ENCODE results near the gene LPAR3.

Gene LPAR3

DNA sequence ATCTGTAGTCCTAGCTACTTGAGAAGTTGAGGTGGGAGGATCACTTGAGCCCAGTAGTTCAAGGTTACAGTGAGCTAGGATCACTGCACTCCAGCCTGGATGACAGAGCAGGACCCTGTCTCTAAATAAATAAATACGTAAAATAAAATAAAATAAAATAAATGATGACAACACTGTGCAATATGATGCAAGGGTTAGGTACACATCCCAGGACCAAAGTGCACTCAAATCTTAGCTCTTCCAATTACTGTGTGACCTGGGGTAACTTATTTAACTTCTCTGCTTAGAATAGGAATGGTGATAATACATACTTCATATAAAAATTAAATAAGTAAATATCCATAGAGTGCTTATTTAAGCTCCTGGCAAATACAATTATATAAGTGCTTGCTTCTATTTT, 53.5 kb downstream of the LPAR3 start:
- no peaks in the 10 kb centered on the region for H3K36me3 ChIP-seq (ENCODE audit: control insufficient read depth, low read length)
- H3K9me2 ChIP-seq (replicated peaks; ENCODE audit: control insufficient read depth, low read length) = no peaks in the 10 kb centered on the region
- H4K20me1 ChIP-seq (ENCODE audit: control insufficient read depth, insufficient read depth, low read depth, low read length) = no peaks in the 10 kb centered on the region
- no peaks in the 10 kb centered on the region for H3K27me3 ChIP-seq (ENCODE audit: control insufficient read depth, low read length)
- H3K9me3 ChIP-seq (ENCODE audit: control insufficient read depth, insufficient read depth, low read length) = no peaks in the 10 kb centered on the region
- no peak overlapping the region for H3K4me3 ChIP-seq (ENCODE audit: low read length)
- H3K79me2 ChIP-seq (ENCODE audit: control insufficient read depth, low read length) = no peaks in the 10 kb centered on the region
- no peak overlapping the region for H3K4me2 ChIP-seq (ENCODE audit: low read length)
- no peak overlapping the region for H3K27ac ChIP-seq (ENCODE audit: low read depth, low read length)
- H3K4me1 ChIP-seq (ENCODE audit: control insufficient read depth, low read length) = no peaks in the 10 kb centered on the region
- H3F3A ChIP-seq (ENCODE audit: control insufficient read depth, insufficient read depth) = no peaks in the 10 kb centered on the region
- TF ChIP-seq, protein P1, sequence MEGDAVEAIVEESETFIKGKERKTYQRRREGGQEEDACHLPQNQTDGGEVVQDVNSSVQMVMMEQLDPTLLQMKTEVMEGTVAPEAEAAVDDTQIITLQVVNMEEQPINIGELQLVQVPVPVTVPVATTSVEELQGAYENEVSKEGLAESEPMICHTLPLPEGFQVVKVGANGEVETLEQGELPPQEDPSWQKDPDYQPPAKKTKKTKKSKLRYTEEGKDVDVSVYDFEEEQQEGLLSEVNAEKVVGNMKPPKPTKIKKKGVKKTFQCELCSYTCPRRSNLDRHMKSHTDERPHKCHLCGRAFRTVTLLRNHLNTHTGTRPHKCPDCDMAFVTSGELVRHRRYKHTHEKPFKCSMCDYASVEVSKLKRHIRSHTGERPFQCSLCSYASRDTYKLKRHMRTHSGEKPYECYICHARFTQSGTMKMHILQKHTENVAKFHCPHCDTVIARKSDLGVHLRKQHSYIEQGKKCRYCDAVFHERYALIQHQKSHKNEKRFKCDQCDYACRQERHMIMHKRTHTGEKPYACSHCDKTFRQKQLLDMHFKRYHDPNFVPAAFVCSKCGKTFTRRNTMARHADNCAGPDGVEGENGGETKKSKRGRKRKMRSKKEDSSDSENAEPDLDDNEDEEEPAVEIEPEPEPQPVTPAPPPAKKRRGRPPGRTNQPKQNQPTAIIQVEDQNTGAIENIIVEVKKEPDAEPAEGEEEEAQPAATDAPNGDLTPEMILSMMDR (IDR thresholded peaks at IDR 0.05; ENCODE audit: low read depth, low read length, poor library complexity, severe bottlenecking) = no peak
- no peak for TF ChIP-seq EZH2phosphoT487 (IDR thresholded peaks at IDR 0.05; ENCODE audit: borderline replicate concordance, low read length)

DNA sequence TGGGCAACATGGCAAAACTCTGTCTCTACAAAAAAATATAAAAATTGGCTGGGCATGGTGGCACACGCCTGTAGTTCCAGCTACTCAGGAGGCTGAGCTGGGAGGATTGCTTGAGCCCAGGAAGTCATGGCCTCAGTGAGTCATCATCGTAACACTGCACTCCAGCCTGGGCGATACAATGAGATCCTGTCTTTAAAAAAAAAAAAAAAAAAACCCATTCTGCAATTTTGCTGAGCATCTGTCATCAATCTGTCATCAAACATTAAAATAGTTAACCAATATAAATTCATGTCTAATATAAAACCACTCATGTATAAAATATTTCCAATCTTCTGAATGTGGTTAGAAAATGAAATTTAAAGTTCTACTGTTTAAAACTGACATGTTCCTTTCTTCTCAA, 56.9 kb downstream of the LPAR3 start:
- Histone ChIP-seq H3K36me3 (ENCODE audit: control insufficient read depth, low read length) (no peaks in the 10 kb centered on the region), H4K20me1 (ENCODE audit: control insufficient read depth, insufficient read depth, low read depth, low read length) (no peaks in the 10 kb centered on the region), H3K27me3 (ENCODE audit: control insufficient read depth, low read length) (no peaks in the 10 kb centered on the region), H3K4me1 (ENCODE audit: control insufficient read depth, low read length) (no peaks in the 10 kb centered on the region), H3K4me2 (ENCODE audit: low read length) (no peak overlapping the region), H3K9me3 (ENCODE audit: control insufficient read depth, insufficient read depth, low read length) (no peaks in the 10 kb centered on the region), H3K27ac (ENCODE audit: low read depth, low read length) (no peak overlapping the region), H3F3A (ENCODE audit: control insufficient read depth, insufficient read depth) (no peaks in the 10 kb centered on the region), H3K79me2 (ENCODE audit: control insufficient read depth, low read length) (no peaks in the 10 kb centered on the region), H3K4me3 (ENCODE audit: low read length) (no peak overlapping the region), H3K9me2 (replicated peaks; ENCODE audit: control insufficient read depth, low read length) (no peaks in the 10 kb centered on the region)
- TF ChIP-seq EZH2phosphoT487 (IDR thresholded peaks at IDR 0.05; ENCODE audit: borderline replicate concordance, low read length) = no peak
- TF ChIP-seq, protein P1 (IDR thresholded peaks at IDR 0.05; ENCODE audit: low read depth, low read length, poor library complexity, severe bottlenecking) = no peak

- Histone ChIP-seq H3K27ac (ENCODE audit: low read depth, low read length) (no peak overlapping the region), H3F3A (ENCODE audit: control insufficient read depth, insufficient read depth) (no peaks in the 10 kb centered on the region), H3K27me3 (ENCODE audit: control insufficient read depth, low read length) (no peaks in the 10 kb centered on the region), H4K20me1 (ENCODE audit: control insufficient read depth, insufficient read depth, low read depth, low read length) (no peaks in the 10 kb centered on the region), H3K4me1 (ENCODE audit: control insufficient read depth, low read length) (no peaks in the 10 kb centered on the region), H3K79me2 (ENCODE audit: control insufficient read depth, low read length) (no peaks in the 10 kb centered on the region), H3K9me3 (ENCODE audit: control insufficient read depth, insufficient read depth, low read length) (no peaks in the 10 kb centered on the region), H3K4me3 (ENCODE audit: low read length) (no peak overlapping the region), H3K36me3 (ENCODE audit: control insufficient read depth, low read length) (no peaks in the 10 kb centered on the region), H3K9me2 (replicated peaks; ENCODE audit: control insufficient read depth, low read length) (no peaks in the 10 kb centered on the region), H3K4me2 (ENCODE audit: low read length) (no peak overlapping the region)
- TF ChIP-seq, protein P1 (IDR thresholded peaks at IDR 0.05; ENCODE audit: low read depth, low read length, poor library complexity, severe bottlenecking) = no peak
- no peak for TF ChIP-seq EZH2phosphoT487 (IDR thresholded peaks at IDR 0.05; ENCODE audit: borderline replicate concordance, low read length)
Measured at GRCh38 chr1:84835169-84835568, 57.8 kb downstream of the LPAR3 start.

Measured in DOHH2 (cell line).